K562 (cell line): Measurements from ENCODE around the gene KLRC4. TPM values are rescaled to one million over a fixed set of nuclear protein-coding genes. Genes with fewer than 3 reads are reported as not detected.
A peak's percentile ranks its signal among the peaks of the same experiment; 100 is the strongest.

Experiments used
- CBX2 ChIP-seq: fragments of 200-600 bp; sonication (generic); IDR thresholded peaks from one replicate; pipeline ENCODE4 v1.6.1; 2012; ENCODE audit warnings: mild to moderate bottlenecking, low read length, inconsistent platforms; ENCODE audit not compliant: insufficient read depth, poor library complexity, severe bottlenecking
- ELK3 ChIP-seq: fragments of 450-650 bp; formaldehyde crosslinking; IDR thresholded peaks from 2 replicates; pipeline ENCODE4 v1.4.0; 2020; ENCODE audit warnings: mild to moderate bottlenecking
- FOXM1 ChIP-seq, 2 experiments: fragments of 450-650 bp in 1 of 2; sonication (generic) in 1 of 2; formaldehyde crosslinking in 1 of 2; IDR thresholded peaks; 2 replicates each; pipeline versions ENCODE4 v1.6.1 to v1.9.0; 2017 to 2022; ENCODE audit warnings: low read depth in 2 of 2, mild to moderate bottlenecking in 2 of 2, missing genetic modification reagents in 1 of 2, moderate library complexity in 1 of 2
- HDAC2 ChIP-seq: fragments of 450-650 bp; IDR thresholded peaks from 2 replicates; pipeline ENCODE4 v1.6.1; 2016; ENCODE audit warnings: mild to moderate bottlenecking
- IRF1 ChIP-seq: sonication (generic); formaldehyde crosslinking; IDR thresholded peaks from 2 replicates; pipeline ENCODE4 v1.8.0; 2022; ENCODE audit warnings: missing genetic modification reagents, mild to moderate bottlenecking, borderline replicate concordance
- SMARCA4 ChIP-seq: fragments of 450-650 bp; IDR thresholded peaks from 2 replicates; pipeline ENCODE4 v1.6.1; 2016
- SNRNP70 ChIP-seq: fragments of 200-400 bp; formaldehyde crosslinking; optimal IDR thresholded peaks from 2 replicates; pipeline ENCODE3; 2017; ENCODE audit warnings: low read depth, low read length
- TAF1 ChIP-seq: IDR thresholded peaks from 2 replicates; pipeline ENCODE4 v1.6.1; 2011; ENCODE audit warnings: mild to moderate bottlenecking, low read length, moderate library complexity; ENCODE audit not compliant: insufficient read depth, control insufficient read depth, severe bottlenecking; ENCODE audit errors: extremely low read depth
- TBP ChIP-seq: optimal IDR thresholded peaks from 2 replicates; pipeline ENCODE3; 2011; ENCODE audit warnings: low read depth, low read length, improper control_type of control experiment
- TEAD4 ChIP-seq, 2 experiments: sonication (generic) in 1 of 2; formaldehyde crosslinking in 1 of 2; IDR thresholded peaks; 2 replicates each; pipeline versions ENCODE4 v1.6.1 to v1.8.0; 2012 to 2022; ENCODE audit warnings: borderline replicate concordance in 1 of 2, inconsistent platforms in 1 of 2, low read length in 1 of 2, mild to moderate bottlenecking in 1 of 2, missing genetic modification reagents in 1 of 2
- ZNF280B ChIP-seq: fragments of 250-450 bp; sonication (Bioruptor Pico); IDR thresholded peaks from 2 replicates; pipeline ENCODE4 v1.5.1; 2021; ENCODE audit warnings: mild to moderate bottlenecking
- ZNF384 ChIP-seq: IDR thresholded peaks from 2 replicates; pipeline ENCODE4 v1.6.1; 2012; ENCODE audit warnings: low read depth, low read length, improper control_type of control experiment
- polyA plus RNA-seq, 8 experiments: library from polyadenylated mRNA; depleted of rRNA in 4 of 8; stranded (reverse) in 5 of 8; unstranded in 3 of 8; fragments of >200 nt; fragmentation: Nextera tagmentation in 2 of 8; fragmentation: Illumina TruSeq in 1 of 8; extraction: Ambion mirVana in 2 of 8; extraction: Trizol in 1 of 8; gene quantifications; 2 replicates each; pipeline versions ENCODE4 v1.2.1 to v1.2.3, GENCODE V29; 2011 to 2014; ENCODE audit warnings: inconsistent platforms in 1 of 8, missing spikeins in 1 of 8
- total RNA-seq, 7 experiments: library from RNA; depleted of rRNA in 6 of 7; stranded (reverse); fragments of >200 nt in 6 of 7; fragmentation: Illumina TruSeq in 2 of 7; extraction: Trizol in 2 of 7; gene quantifications; 2 replicates each; pipeline versions ENCODE4 v1.2.1 to v1.2.3, GENCODE V29; 2011 to 2021; ENCODE audit warnings: low replicate concordance in 1 of 7
- TF ChIP-seq, protein P1 (sequence below): fragments of 450-650 bp; IDR thresholded peaks from 2 replicates; pipeline ENCODE4 v1.6.1; 2016; ENCODE audit warnings: mild to moderate bottlenecking
- TF ChIP-seq, protein P2 (sequence below): sonication (generic); formaldehyde crosslinking; IDR thresholded peaks from 2 replicates; pipeline ENCODE4 v1.5.0; 2020; ENCODE audit warnings: missing genetic modification reagents

KLRC4 gene
- total and polyA plus RNA-seq, 9 of the 15 experiments (the other 6 are each of a cell fraction or from before 2014, with no cell fraction given): 0.17 TPM; not detected in 8

GRCh38 chr12:10364815-10365622 lies 44.5 kb downstream of the KLRC4 start (continued):
- TF ChIP-seq IRF1 (CRISPR knock-in tag) (0 out of 2 replicates have a peak, but pooled peaks have one; percentile 54), SMARCA4 (no peak), TAF1 (no peak), ZNF384 (peak; percentile 86), ZNF280B (CRISPR knock-in tag) (no peak), TEAD4 (IDR thresholded peaks at IDR 0.05; ENCODE audit: low read length) (no peak), TEAD4 (CRISPR knock-in tag; IDR thresholded peaks at IDR 0.05; ENCODE audit: borderline replicate concordance) (no peak), SNRNP70 (no peak), TBP (no peak), CBX2 (no peak), ELK3 (no peak), HDAC2 (no peak), FOXM1 (IDR thresholded peaks at IDR 0.05; ENCODE audit: low read depth) (peak; percentile 96), FOXM1 (CRISPR knock-in tag; IDR thresholded peaks at IDR 0.05; ENCODE audit: low read depth) (no peak)
- TF ChIP-seq, protein P1, sequence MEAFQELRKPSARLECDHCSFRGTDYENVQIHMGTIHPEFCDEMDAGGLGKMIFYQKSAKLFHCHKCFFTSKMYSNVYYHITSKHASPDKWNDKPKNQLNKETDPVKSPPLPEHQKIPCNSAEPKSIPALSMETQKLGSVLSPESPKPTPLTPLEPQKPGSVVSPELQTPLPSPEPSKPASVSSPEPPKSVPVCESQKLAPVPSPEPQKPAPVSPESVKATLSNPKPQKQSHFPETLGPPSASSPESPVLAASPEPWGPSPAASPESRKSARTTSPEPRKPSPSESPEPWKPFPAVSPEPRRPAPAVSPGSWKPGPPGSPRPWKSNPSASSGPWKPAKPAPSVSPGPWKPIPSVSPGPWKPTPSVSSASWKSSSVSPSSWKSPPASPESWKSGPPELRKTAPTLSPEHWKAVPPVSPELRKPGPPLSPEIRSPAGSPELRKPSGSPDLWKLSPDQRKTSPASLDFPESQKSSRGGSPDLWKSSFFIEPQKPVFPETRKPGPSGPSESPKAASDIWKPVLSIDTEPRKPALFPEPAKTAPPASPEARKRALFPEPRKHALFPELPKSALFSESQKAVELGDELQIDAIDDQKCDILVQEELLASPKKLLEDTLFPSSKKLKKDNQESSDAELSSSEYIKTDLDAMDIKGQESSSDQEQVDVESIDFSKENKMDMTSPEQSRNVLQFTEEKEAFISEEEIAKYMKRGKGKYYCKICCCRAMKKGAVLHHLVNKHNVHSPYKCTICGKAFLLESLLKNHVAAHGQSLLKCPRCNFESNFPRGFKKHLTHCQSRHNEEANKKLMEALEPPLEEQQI: no peak
- TF ChIP-seq, protein P2, sequence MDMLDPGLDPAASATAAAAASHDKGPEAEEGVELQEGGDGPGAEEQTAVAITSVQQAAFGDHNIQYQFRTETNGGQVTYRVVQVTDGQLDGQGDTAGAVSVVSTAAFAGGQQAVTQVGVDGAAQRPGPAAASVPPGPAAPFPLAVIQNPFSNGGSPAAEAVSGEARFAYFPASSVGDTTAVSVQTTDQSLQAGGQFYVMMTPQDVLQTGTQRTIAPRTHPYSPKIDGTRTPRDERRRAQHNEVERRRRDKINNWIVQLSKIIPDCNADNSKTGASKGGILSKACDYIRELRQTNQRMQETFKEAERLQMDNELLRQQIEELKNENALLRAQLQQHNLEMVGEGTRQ (CRISPR knock-in tag): no peak
